Progenitor cell of endocrine pancreas (in vitro differentiated cells): ENCODE results near the gene GRK2. TPM values are rescaled to one million over a fixed set of nuclear protein-coding genes. Genes with fewer than 3 reads are reported as not detected.

Source experiments
- DNase-seq: peaks from one replicate; pipeline ENCODE4 v3.0.0; 2021; ENCODE audit warnings: low spot score; ENCODE audit not compliant: unreplicated experiment
- H3K27ac Mint-ChIP-seq: 2 replicates; pipeline ENCODE4 v1.8.0; 2021; ENCODE audit warnings: mild to moderate bottlenecking, moderate library complexity, mixed read lengths
- H3K27me3 Mint-ChIP-seq: 2 replicates; pipeline ENCODE4 v1.8.0; 2021; ENCODE audit warnings: mixed read lengths
- H3K36me3 Mint-ChIP-seq: 2 replicates; pipeline ENCODE4 v1.8.0; 2022; ENCODE audit warnings: mixed read lengths; ENCODE audit not compliant: insufficient read depth
- H3K4me1 Mint-ChIP-seq: 2 replicates; pipeline ENCODE4 v1.8.0; 2021; ENCODE audit warnings: low read depth, mixed read lengths
- H3K4me3 Mint-ChIP-seq: 2 replicates; pipeline ENCODE4 v1.8.0; 2021; ENCODE audit warnings: low read depth, mild to moderate bottlenecking, moderate library complexity, mixed read lengths
- H3K9me3 Mint-ChIP-seq: 2 replicates; pipeline ENCODE4 v1.8.0; 2021; ENCODE audit warnings: low read depth, mixed read lengths
- CTCF ChIP-seq: fragments of 200-600 bp; sonication (generic); IDR thresholded peaks from one replicate; pipeline ENCODE4 v1.5.0; 2021; ENCODE audit warnings: antibody characterized with exemption, mild to moderate bottlenecking; ENCODE audit not compliant: unreplicated experiment
- total RNA-seq: library from RNA; stranded (reverse); gene quantifications from 2 replicates; pipeline ENCODE4 v1.2.1, GENCODE V29; 2021

The GRK2 gene
- total RNA-seq, 1 donor from 2014 or later = 53.0 TPM

DNA sequence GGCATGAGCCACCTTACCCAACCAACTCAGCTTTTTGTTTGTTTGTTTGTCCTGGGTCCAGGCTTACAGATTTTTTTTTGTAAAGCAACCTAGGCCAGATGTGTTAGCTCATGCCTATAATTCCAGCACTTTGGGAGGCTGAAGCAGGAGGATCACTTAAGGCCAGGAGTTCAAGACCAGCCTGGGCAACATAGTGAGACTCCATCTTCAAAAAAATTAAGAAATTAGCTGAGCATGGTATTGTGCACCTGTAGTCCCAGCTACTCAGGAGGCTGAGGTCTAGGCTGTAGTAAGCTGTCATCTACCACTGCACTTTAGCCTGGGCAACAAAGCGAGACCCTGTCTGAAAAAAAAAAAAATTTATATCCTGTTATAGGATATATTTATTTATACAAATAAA lies 28.7 kb upstream of the GRK2 start:
- no peaks in the 10 kb centered on the region for H3K9me3 Mint-ChIP-seq

GRCh38 chr11:67238894-67239782 lies 27.1 kb upstream of the GRK2 start:
- H3K27me3 Mint-ChIP-seq = no peaks in the 10 kb centered on the region
- no peak for DNase-seq

More for the DNA sequence above, 28.7 kb upstream of the GRK2 start:
- no peak for TF ChIP-seq CTCF
- Mint-ChIP-seq H3K36me3 (peaks cover 2% of the 10 kb centered on the region), H3K4me1 (peaks cover 32% of the 10 kb centered on the region), H3K27me3 (no peaks in the 10 kb centered on the region), H3K27ac (no peak overlapping the region), H3K4me3 (no peak overlapping the region)
- no peak for DNase-seq

DNA sequence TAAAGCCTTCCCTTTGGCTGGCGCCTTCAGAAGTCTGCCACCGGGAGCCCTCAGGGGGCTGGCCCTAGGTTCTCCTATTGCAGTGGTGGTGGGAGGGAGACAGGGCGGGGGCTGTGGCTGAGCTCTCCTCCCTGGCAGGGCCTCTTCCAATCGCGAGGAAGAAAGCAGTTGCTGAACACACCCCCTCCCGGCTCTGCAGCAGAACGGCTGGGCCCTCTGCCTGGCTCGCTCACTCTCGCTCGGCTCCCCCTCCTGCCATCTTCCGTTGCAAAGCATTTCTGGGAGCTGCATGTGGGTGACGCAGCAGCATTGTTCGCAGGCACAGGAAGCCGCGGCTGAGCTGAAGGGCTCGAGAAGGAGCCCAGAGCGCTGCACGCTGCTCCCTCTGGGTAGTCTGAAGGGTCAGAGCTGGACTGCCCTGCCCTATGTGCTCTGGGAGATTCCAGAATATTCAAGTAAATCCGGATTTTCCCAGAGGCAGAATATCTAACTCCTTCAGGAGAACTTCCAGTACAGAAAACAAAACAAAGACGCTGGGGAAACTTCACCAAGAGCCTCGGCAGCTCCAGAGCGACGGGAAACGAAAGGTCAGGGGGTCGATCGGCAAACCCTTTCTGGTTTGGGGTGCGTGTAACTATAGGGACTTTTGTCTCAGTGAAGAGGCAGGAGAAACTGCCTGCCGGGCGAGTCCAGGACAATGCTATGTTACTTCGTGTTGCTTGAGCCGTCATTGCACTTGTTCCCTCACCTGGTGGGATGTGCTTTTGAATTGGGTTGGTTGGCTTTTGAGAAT lies 26.3 kb upstream of the GRK2 start:
- Mint-ChIP-seq H3K9me3 (no peaks in the 10 kb centered on the region), H3K27me3 (no peaks in the 10 kb centered on the region), H3K4me1 (peaks cover 36% of the 10 kb centered on the region), H3K4me3 (peak overlapping the region; percentile 99), H3K27ac (peak overlapping the region; percentile 100), H3K36me3 (peaks cover 15% of the 10 kb centered on the region)
- DNase-seq = peak; percentile 87
- TF ChIP-seq CTCF = no peak

More at GRCh38 chr11:67238894-67239782, 27.1 kb upstream of the GRK2 start:
- Mint-ChIP-seq H3K4me3 (peak overlapping the region; percentile 99), H3K27ac (peak overlapping the region; percentile 100), H3K4me1 (peaks cover 36% of the 10 kb centered on the region), H3K36me3 (peaks cover 9% of the 10 kb centered on the region), H3K9me3 (no peaks in the 10 kb centered on the region)
- no peak for TF ChIP-seq CTCF

DNA sequence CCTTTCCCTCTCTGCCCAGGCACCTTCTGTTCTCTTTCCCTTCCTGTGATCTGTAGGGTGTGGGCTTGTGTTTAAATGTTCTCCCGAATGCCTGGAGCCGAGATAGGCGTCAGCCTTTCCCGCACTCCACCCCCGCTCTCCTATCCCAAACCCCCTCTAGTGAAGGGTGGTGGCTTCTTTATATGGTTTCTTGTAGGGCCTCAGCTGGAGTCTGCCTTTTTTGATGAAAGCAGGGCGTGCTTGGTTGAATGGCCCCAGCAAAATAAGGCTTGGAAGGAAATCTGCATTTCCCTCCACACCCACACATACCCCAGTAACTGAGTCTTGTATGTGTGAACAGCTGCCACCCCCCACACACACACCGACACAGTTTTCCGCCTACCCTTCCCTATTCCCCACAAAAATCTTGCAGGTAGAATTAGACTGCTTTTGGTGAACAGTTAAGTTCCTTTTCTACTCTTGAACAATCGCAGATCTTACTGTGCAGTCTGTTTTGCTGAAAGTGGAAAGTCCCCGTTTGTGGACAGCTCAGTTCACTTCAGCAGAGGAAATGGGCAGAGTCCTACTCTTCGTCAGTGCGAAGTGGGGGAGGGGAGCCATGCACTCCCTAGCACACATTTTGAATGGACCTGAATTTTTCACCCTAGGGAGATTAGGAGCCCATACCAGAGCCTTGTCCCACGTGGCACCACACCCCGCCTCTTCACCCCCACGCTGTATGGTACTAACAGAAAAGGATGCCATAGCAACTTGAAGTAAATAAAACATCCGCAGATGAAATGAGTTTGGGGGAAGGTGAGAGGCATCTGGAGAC lies 25.5 kb upstream of the GRK2 start:
- no peaks in the 10 kb centered on the region for H3K27me3 Mint-ChIP-seq
- peak overlapping the region; percentile 99 for H3K4me3 Mint-ChIP-seq
- DNase-seq = no peak
- peak overlapping the region; percentile 100 for H3K27ac Mint-ChIP-seq
- no peaks in the 10 kb centered on the region for H3K9me3 Mint-ChIP-seq
- peaks cover 36% of the 10 kb centered on the region for H3K4me1 Mint-ChIP-seq
- TF ChIP-seq CTCF = no peak
- peaks cover 20% of the 10 kb centered on the region for H3K36me3 Mint-ChIP-seq
